NCI-H2196 (cell line): ENCODE results near the gene CARD8.
"Not testable (repeated sequence)": the region's sequence is repeated elsewhere in the genome, so short reads cannot be mapped to it uniquely, and the experiment has no call there.

Source experiments
- DNase-seq: peaks from one replicate; lab custom pipeline; 2025; ENCODE audit not compliant: unreplicated experiment; lab: John Stamatoyannopoulos, UW

The CARD8 gene

GRCh38 chr19:48265326-48265725, 9.6 kb upstream of the CARD8 start:
- DNase-seq = not testable (repeated sequence)

- not testable (repeated sequence) for DNase-seq
These were observed 4.6 kb upstream of the CARD8 start for GRCh38 chr19:48260359-48260714.

GRCh38 chr19:48258992-48259391, 3.3 kb upstream of the CARD8 start:
- not testable (repeated sequence) for DNase-seq

DNA sequence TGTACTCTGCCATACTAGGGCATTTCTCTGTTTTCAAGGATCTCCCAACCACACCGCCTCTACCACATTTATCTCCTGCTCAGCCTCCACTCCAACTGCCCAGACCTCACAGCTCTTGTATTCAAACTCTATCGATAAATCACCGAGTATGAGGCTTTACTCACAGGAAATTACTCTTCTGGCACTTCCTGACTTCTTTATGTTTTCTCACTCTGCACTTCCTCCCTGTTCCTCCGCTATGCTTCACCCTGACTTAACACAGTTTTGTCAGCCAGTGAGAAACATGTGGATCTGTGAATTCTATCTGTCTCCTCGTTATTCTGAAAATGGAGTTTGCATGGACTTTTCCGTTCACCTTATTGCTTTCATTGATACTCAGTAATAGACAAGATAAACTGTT, 2.6 kb upstream of the CARD8 start:
- DNase-seq = no peak

DNA sequence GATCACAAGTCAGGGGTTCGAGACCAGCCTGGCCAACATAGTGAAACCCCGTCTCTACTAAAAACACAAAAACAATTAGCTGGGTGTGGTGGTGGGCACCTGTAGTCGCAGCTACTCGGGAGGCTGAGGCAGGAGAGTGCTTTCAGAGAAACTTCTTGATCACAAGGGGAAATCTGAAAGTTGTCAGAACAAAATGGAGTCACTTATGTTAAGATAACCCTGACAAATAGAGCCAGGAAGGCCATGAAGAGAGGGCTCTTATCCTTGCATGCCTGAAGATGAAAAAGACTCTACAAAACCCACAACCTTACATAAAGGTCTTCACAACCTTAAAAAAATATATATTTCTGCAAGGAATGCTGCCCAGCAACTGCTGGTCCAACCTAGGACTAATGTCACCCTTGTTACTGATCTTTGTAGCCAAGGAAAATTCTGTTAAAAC, 1.2 kb downstream of the CARD8 start:
- no peak for DNase-seq

- DNase-seq = no peak
These were observed 1.7 kb downstream of the CARD8 start for GRCh38 chr19:48253999-48254398.

GRCh38 chr19:48252609-48253008, 3.1 kb downstream of the CARD8 start:
- DNase-seq = no peak

GRCh38 chr19:48250290-48251025, 5.3 kb downstream of the CARD8 start:
- DNase-seq = no peak

DNA sequence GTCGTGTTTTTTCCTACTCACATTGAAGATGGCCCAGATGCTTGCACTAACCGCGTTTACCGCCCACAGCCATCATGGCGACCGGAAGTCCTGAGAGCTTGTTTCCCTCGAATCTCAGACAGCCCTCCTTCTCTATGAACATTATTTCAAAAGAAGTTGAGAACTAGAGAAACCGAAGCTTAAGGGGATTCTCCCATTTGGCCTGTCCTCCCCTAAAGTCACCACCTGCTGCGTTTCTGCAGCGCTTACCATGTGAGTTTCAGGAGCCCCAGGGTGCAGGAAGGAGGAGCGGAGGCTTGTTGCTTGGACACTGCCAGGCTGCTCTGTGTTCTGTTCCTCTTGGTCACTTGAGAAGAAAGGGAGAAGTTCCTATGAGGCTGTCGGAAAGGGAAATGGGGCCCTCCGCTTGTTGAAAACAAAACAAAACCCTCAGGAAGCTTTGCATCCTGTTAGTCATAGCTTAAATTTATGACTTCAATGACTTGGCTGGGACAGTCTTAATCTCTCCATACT, 6.2 kb downstream of the CARD8 start:
- DNase-seq = no peak

- no peak for DNase-seq
These were observed 7.5 kb downstream of the CARD8 start for GRCh38 chr19:48248081-48248833.

DNA sequence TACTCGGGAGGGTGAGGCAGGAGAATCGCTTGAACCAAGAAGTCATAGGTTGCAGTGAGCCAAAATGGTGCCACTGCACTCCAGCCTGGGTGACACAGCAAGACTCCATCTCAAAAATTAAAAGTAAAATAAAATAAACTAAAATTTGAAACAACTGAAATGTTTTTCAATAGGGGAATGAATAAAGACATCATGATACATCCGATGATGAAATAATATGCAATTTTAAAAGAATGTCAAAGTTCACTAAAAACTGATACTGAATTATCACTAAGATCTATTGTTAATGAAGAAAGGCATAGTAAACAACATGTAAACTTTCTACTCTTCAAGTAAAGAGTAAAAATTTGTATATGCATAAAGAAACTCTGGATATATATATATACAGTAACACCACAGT, 8.5 kb downstream of the CARD8 start:
- no peak for DNase-seq

GRCh38 chr19:48246101-48246500, 9.6 kb downstream of the CARD8 start:
- DNase-seq = no peak

- DNase-seq = no peak
These were observed 11.4 kb downstream of the CARD8 start for GRCh38 chr19:48244281-48244680.

DNA sequence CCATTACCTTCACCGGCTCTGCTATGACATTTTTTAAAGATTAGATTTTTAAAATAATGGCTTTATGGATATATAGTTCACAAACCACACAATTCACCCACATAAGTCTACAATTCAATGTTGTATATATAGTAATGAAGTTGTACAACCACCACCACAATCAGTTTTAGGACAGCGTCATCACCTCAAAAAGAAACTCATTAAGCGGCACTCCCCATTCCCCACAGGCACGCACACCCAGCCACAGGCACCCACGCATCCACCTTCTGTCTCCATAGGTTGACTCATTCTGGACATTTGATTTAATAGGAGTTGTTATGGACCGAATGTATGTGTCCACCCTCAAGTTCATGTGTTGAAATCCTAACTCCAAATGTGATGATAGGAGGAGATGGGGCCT, 13.9 kb downstream of the CARD8 start:
- not testable (repeated sequence) for DNase-seq

DNA sequence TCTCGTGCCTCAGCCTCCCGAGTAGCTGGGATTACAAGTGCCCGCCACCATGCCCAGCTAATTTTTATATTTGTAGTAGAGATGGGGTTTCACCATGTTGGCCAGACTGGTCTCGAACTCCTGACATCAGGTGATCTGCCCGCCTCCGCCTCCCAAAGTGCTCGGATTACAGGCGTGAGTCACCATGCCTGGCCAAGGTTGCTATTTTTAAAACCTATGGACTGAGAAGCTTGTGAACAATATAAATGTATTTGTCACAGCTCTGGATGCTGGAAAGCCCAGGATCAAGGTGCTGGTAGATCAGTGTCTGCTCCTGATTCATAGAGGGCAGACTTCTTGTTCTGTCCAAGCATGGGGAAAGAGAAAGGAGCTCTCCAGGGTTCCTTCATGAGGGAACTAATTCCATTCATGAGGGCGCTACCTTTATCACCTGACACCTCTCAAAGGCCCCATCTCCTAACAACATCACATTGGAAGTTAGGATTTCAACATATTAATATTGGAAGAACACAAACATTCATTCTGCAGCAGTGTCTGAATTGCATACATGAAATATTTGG, 16.1 kb downstream of the CARD8 start:
- DNase-seq = no peak

DNA sequence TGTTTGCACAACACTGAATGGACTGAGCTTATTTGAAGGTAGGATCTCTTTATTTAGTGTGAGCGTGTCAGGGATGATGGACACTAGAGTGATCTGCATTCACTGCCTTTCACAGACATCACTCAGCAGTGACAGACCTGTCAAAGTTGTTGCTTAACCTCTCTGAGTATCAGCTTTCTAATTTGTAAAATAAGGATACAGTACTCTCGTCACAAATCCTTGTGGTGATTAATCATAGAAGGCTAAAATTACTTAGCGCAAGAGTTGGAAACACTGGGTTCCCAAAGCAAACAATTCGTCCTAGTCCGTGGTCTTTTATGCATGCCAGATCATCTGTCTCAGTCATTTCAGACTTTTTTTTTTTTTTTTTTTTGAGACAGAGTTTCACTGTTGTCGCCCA, 16.6 kb downstream of the CARD8 start:
- no peak for DNase-seq

DNA sequence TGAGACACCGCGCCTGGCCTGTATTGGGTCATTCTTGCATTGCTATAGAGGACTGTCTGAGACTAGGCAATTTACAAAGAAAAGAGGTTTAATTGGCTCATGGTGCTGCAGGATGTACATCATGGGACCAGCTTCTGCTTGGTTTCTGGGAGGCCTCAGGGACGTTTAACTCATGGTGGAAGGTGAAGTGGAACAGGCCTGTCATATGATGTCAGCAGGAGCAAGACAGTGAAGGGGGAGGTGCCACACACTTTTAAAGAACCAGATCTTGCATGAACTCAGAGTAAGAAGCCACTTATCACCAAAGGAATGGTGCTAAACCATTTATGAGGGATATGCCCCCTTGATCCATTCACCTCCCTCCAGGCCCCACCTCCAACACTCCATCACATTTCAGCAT, 18.7 kb downstream of the CARD8 start:
- no peak for DNase-seq

- DNase-seq = no peak
These were observed 25.1 kb downstream of the CARD8 start for GRCh38 chr19:48230555-48231129.

- DNase-seq = no peak
These were observed 34.1 kb downstream of the CARD8 start for GRCh38 chr19:48221628-48222027.

GRCh38 chr19:48220784-48221183, 34.9 kb downstream of the CARD8 start:
- not testable (repeated sequence) for DNase-seq

DNA sequence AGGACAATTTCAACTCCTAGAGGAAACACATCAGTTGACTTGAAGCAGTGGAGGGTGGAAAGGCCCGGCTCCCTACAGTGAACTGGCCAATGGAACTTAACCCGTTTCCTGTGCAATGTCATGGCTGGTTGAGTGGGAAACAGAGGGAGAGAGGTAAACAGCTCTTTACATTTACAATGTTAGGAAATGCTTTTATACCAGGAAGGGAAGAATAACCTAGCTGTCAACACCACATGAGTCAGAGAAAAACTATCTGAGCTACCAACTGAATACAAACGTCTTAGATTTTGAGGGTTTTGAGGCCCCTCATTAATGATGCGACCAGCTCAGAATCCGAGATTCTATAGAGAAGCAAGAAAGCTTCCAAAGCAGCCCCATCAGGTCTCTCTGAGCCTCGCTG, 36.7 kb downstream of the CARD8 start:
- DNase-seq = no peak

GRCh38 chr19:48216933-48217332, 38.8 kb downstream of the CARD8 start:
- DNase-seq = no peak
